HG03565 (cell line): Measurements from ENCODE around the gene RTN4IP1.
"Not testable (repeated sequence)": the region's sequence is repeated elsewhere in the genome, so short reads cannot be mapped to it uniquely, and the experiment has no call there.

Source experiments
- ATAC-seq: cut with Tn5 transposase; IDR thresholded peaks from one replicate; pipeline ENCODE4 v1.9.1; 2021; ENCODE audit warnings: mild to moderate bottlenecking, moderate library complexity; ENCODE audit not compliant: unreplicated experiment

Gene RTN4IP1

GRCh38 chr6:106548926-106549455 is 80.3 kb downstream of the RTN4IP1 start:
- ATAC-seq, result not testable (repeated sequence)

- no peak for ATAC-seq
Measured at GRCh38 chr6:106547601-106548453, 81.5 kb downstream of the RTN4IP1 start.

GRCh38 chr6:106546691-106547414 is 82.4 kb downstream of the RTN4IP1 start:
- ATAC-seq, result no peak

- no peak for ATAC-seq
Measured at GRCh38 chr6:106546261-106546690, 83.0 kb downstream of the RTN4IP1 start.

- no peak for ATAC-seq
Measured at GRCh38 chr6:106540907-106541306, 88.4 kb downstream of the RTN4IP1 start.

- no peak for ATAC-seq
Measured at GRCh38 chr6:106540432-106540831, 88.9 kb downstream of the RTN4IP1 start.

GRCh38 chr6:106539936-106540335 is 89.4 kb downstream of the RTN4IP1 start:
- ATAC-seq, result no peak

GRCh38 chr6:106538145-106538544 is 91.2 kb downstream of the RTN4IP1 start:
- no peak for ATAC-seq

GRCh38 chr6:106537662-106538061 is 91.6 kb downstream of the RTN4IP1 start:
- no peak for ATAC-seq

GRCh38 chr6:106536851-106537250 is 92.4 kb downstream of the RTN4IP1 start:
- ATAC-seq, result no peak

GRCh38 chr6:106536357-106536756 is 92.9 kb downstream of the RTN4IP1 start:
- ATAC-seq, result no peak

GRCh38 chr6:106535012-106535411 is 94.3 kb downstream of the RTN4IP1 start:
- ATAC-seq, result no peak

- no peak for ATAC-seq
Measured at GRCh38 chr6:106534564-106534982, 94.7 kb downstream of the RTN4IP1 start.

GRCh38 chr6:106534004-106534403 is 95.3 kb downstream of the RTN4IP1 start:
- no peak for ATAC-seq

- no peak for ATAC-seq
Measured at GRCh38 chr6:106533054-106533453, 96.2 kb downstream of the RTN4IP1 start.

GRCh38 chr6:106530502-106530901 is 98.8 kb downstream of the RTN4IP1 start:
- ATAC-seq, result no peak

GRCh38 chr6:106530026-106530425 is 99.3 kb downstream of the RTN4IP1 start:
- no peak for ATAC-seq

- no peak for ATAC-seq
Measured at GRCh38 chr6:106529438-106529837, 99.9 kb downstream of the RTN4IP1 start.

GRCh38 chr6:106528521-106528920 is 100.8 kb downstream of the RTN4IP1 start:
- ATAC-seq, result no peak

- ATAC-seq, result no peak
Measured at GRCh38 chr6:106527979-106528378, 101.3 kb downstream of the RTN4IP1 start.

- no peak for ATAC-seq
Measured at GRCh38 chr6:106527117-106527516, 102.2 kb downstream of the RTN4IP1 start.

- ATAC-seq, result no peak
Measured at GRCh38 chr6:106525882-106526275, 103.4 kb downstream of the RTN4IP1 start.
